MG63 (cell line): ENCODE measurements around the gene IGSF22. TPM values are rescaled to one million over a fixed set of nuclear protein-coding genes. Genes with fewer than 3 reads are reported as not detected.
"Not testable (repeated sequence)": the region's sequence is repeated elsewhere in the genome, so short reads cannot be mapped to it uniquely, and the experiment has no call there.

Source experiments
- DNase-seq: peaks from one replicate; pipeline ENCODE4 v3.0.0-alpha.2; 2020
- H3K27me3 ChIP-seq: fragments of 250-450 bp; sonication (Bioruptor Pico); 2 replicates; pipeline ENCODE4 v1.5.1; 2020; ENCODE audit warnings: mild to moderate bottlenecking, moderate library complexity
- H3K36me3 ChIP-seq: fragments of 250-450 bp; sonication (Bioruptor Pico); 2 replicates; pipeline ENCODE4 v1.5.1; 2020; ENCODE audit warnings: mild to moderate bottlenecking, moderate library complexity
- H3K4me3 ChIP-seq: fragments of 250-450 bp; sonication (Bioruptor Pico); 2 replicates; pipeline ENCODE4 v1.5.1; 2020; ENCODE audit warnings: mild to moderate bottlenecking, moderate library complexity
- H3K9me3 ChIP-seq: fragments of 250-450 bp; sonication (Bioruptor Pico); 2 replicates; pipeline ENCODE4 v1.5.1; 2020; ENCODE audit warnings: mild to moderate bottlenecking, moderate library complexity
- total RNA-seq: library from RNA; depleted of rRNA; stranded (reverse); fragments of >200 nt; shearing (Covaris generic); gene quantifications from 2 replicates; pipeline ENCODE4 v1.2.3, GENCODE V29; 2014; ENCODE audit warnings: low replicate concordance; rRNA removed

The IGSF22 gene
- total RNA-seq, 1 experiment from 2014 or later = not detected

- H3K4me3 ChIP-seq = no peak overlapping the region
- H3K27me3 ChIP-seq = no peaks in the 10 kb centered on the region
- DNase-seq = no peak
- no peaks in the 10 kb centered on the region for H3K36me3 ChIP-seq
- H3K9me3 ChIP-seq = no peaks in the 10 kb centered on the region
These were observed 48.4 kb downstream of the IGSF22 start for GRCh38 chr11:18677560-18677959.

- no peaks in the 10 kb centered on the region for H3K36me3 ChIP-seq
- H3K27me3 ChIP-seq = no peaks in the 10 kb centered on the region
- H3K4me3 ChIP-seq = no peak overlapping the region
- no peaks in the 10 kb centered on the region for H3K9me3 ChIP-seq
- DNase-seq = no peak
These were observed 49.2 kb downstream of the IGSF22 start for GRCh38 chr11:18676803-18677202.

- H3K4me3 ChIP-seq, H3K9me3 ChIP-seq, DNase-seq, H3K27me3 ChIP-seq, H3K36me3 ChIP-seq: not testable (repeated sequence)
These were observed 53.8 kb downstream of the IGSF22 start for GRCh38 chr11:18672209-18672608.

GRCh38 chr11:18671246-18671645, 54.7 kb downstream of the IGSF22 start:
- Histone ChIP-seq H3K36me3 (no peaks in the 10 kb centered on the region), H3K9me3 (no peaks in the 10 kb centered on the region), H3K27me3 (no peaks in the 10 kb centered on the region), H3K4me3 (no peak overlapping the region)
- no peak for DNase-seq

- no peaks in the 10 kb centered on the region for H3K9me3 ChIP-seq
- H3K36me3 ChIP-seq = no peaks in the 10 kb centered on the region
- no peaks in the 10 kb centered on the region for H3K27me3 ChIP-seq
- no peak overlapping the region for H3K4me3 ChIP-seq
- DNase-seq = no peak
These were observed 56.3 kb downstream of the IGSF22 start for GRCh38 chr11:18669711-18670110.

GRCh38 chr11:18669219-18669596, 56.8 kb downstream of the IGSF22 start:
- H3K9me3 ChIP-seq = no peaks in the 10 kb centered on the region
- DNase-seq = peak; percentile 17

GRCh38 chr11:18668131-18668530, 57.9 kb downstream of the IGSF22 start:
- Histone ChIP-seq H3K36me3 (no peaks in the 10 kb centered on the region), H3K4me3 (no peak overlapping the region), H3K27me3 (no peaks in the 10 kb centered on the region), H3K9me3 (no peaks in the 10 kb centered on the region)
- no peak for DNase-seq

More at GRCh38 chr11:18669219-18669596, 56.8 kb downstream of the IGSF22 start:
- Histone ChIP-seq H3K36me3 (no peaks in the 10 kb centered on the region), H3K4me3 (no peak overlapping the region), H3K27me3 (no peaks in the 10 kb centered on the region)

- H3K36me3 ChIP-seq, H3K9me3 ChIP-seq, H3K4me3 ChIP-seq, DNase-seq, H3K27me3 ChIP-seq: not testable (repeated sequence)
These were observed 60.6 kb downstream of the IGSF22 start for GRCh38 chr11:18665353-18665872.

GRCh38 chr11:18657673-18658072, 68.3 kb downstream of the IGSF22 start:
- no peak overlapping the region for H3K4me3 ChIP-seq
- H3K27me3 ChIP-seq = no peaks in the 10 kb centered on the region
- H3K36me3 ChIP-seq = no peaks in the 10 kb centered on the region
- DNase-seq = no peak
- H3K9me3 ChIP-seq = no peaks in the 10 kb centered on the region

Other genes starting within 250 kb of the IGSF22 start
- 64.0 and 198 TPM in 2 replicates for gene TSG101, start 199.2 kb downstream of the IGSF22 start, total RNA-seq
- gene UEVLD, start 137.5 kb downstream of the IGSF22 start, total RNA-seq = 8.2 and 16.5 TPM in 2 replicates
- gene MISFA, start 126.4 kb downstream of the IGSF22 start, total RNA-seq = not detected in 2 replicates
- gene SPTY2D1, start 91.8 kb downstream of the IGSF22 start, total RNA-seq = 11.4 and 15.3 TPM in 2 replicates
- gene TMEM86A, start 27.4 kb downstream of the IGSF22 start, total RNA-seq = 0.05 and 0.40 TPM in 2 replicates
- gene PTPN5, start 65.6 kb upstream of the IGSF22 start, total RNA-seq = 0.05 TPM in 1 of 2 replicates, not detected in the other
- not detected in 2 replicates for gene MRGPRX1, start 213.2 kb upstream of the IGSF22 start, total RNA-seq